OCI-LY7 (cell line): ENCODE results near the gene PDE10A. TPM values are rescaled to one million over a fixed set of nuclear protein-coding genes. Genes with fewer than 3 reads are reported as not detected.

Experiments used
- BruUV-seq: library from RNA; stranded (reverse); fragments of 400-500 nt; replicated peaks from 2 replicates; lab custom pipeline; 2021; lab: Mats Ljungman, UMichigan
- CTCF ChIA-PET: fragments of 300-600 bp; sonication (Branson Sonifier 250); formaldehyde crosslinking; loops from one replicate; lab custom pipeline; 2022; ENCODE audit warnings: antibody characterized with exemption; ENCODE audit not compliant: unreplicated experiment; lab: Charles Lee
- POLR2A ChIA-PET: fragments of 300-600 bp; sonication (Branson Sonifier 250); formaldehyde crosslinking; loops from one replicate; lab custom pipeline; 2022; ENCODE audit warnings: antibody characterized with exemption; lab: Charles Lee
- DNase-seq: peaks from one replicate; pipeline ENCODE4 v3.0.0-alpha.2; 2015; ENCODE audit warnings: low spot score
- H2AFZ ChIP-seq: fragments of 200-600 bp; sonication (generic), shearing (Covaris generic); 2 replicates; pipeline ENCODE4 v1.6.1; 2014; ENCODE audit warnings: mild to moderate bottlenecking, antibody characterized with exemption, low read length, moderate library complexity
- H3K27ac ChIP-seq: fragments of 200-600 bp; sonication (generic); 2 replicates; pipeline ENCODE4 v1.5.1; 2014; ENCODE audit warnings: mixed run types, low read depth, mild to moderate bottlenecking, moderate library complexity, low read length, inconsistent platforms; ENCODE audit not compliant: poor library complexity, severe bottlenecking
- H3K36me3 ChIP-seq: fragments of 200-600 bp; sonication (generic); 2 replicates; pipeline ENCODE4 v1.6.1; 2014; ENCODE audit warnings: mild to moderate bottlenecking, antibody characterized with exemption, low read length, moderate library complexity, mixed read lengths; ENCODE audit not compliant: insufficient read depth
- H3K4me1 ChIP-seq: fragments of 200-600 bp; sonication (generic); 2 replicates; pipeline ENCODE4 v1.5.1; 2014; ENCODE audit warnings: mild to moderate bottlenecking, low read length; ENCODE audit not compliant: insufficient read depth, poor library complexity, severe bottlenecking
- H3K4me2 ChIP-seq: fragments of 200-600 bp; sonication (generic); 2 replicates; pipeline ENCODE4 v1.6.1; 2014; ENCODE audit warnings: mild to moderate bottlenecking, low read length
- H3K4me3 ChIP-seq: fragments of 200-600 bp; sonication (generic); 2 replicates; pipeline ENCODE4 v1.5.1; 2014; ENCODE audit warnings: mild to moderate bottlenecking, low read depth, low read length; ENCODE audit not compliant: poor library complexity, severe bottlenecking
- H3K79me2 ChIP-seq: fragments of 200-600 bp; sonication (generic); 2 replicates; pipeline ENCODE4 v1.6.1; 2016; ENCODE audit warnings: low read depth, mild to moderate bottlenecking, low read length, moderate library complexity, mixed read lengths; ENCODE audit not compliant: insufficient read depth
- H3K9me2 ChIP-seq: fragments of 200-600 bp; sonication (generic); 2 replicates; pipeline ENCODE4 v1.6.1; 2016; ENCODE audit warnings: mild to moderate bottlenecking, low read length, mixed read lengths; ENCODE audit not compliant: insufficient read depth
- H3K9me3 ChIP-seq: fragments of 200-600 bp; sonication (generic); 2 replicates; pipeline ENCODE4 v1.6.1; 2014; ENCODE audit warnings: mild to moderate bottlenecking, mixed run types, low read length, mixed read lengths
- H4K20me1 ChIP-seq: fragments of 200-600 bp; sonication (generic); 2 replicates; pipeline ENCODE4 v1.6.1; 2014; ENCODE audit warnings: mild to moderate bottlenecking, antibody characterized with exemption, low read length, moderate library complexity, mixed read lengths; ENCODE audit not compliant: insufficient read depth
- CTCF ChIP-seq: fragments of 200-600 bp; sonication (generic); conservative IDR thresholded peaks from 2 replicates; pipeline ENCODE4 v1.5.1; 2014; ENCODE audit warnings: mild to moderate bottlenecking, antibody characterized with exemption, low read length, moderate library complexity, mixed read lengths
- EZH2phosphoT487 ChIP-seq: fragments of 200-600 bp; sonication (generic); IDR thresholded peaks from 2 replicates; pipeline ENCODE4 v1.6.1; 2018; ENCODE audit warnings: low read depth, borderline replicate concordance, mild to moderate bottlenecking, mixed run types, antibody characterized with exemption, low read length, moderate library complexity, mixed read lengths
- intact Hi-C: fragments of 100-400 bp; cut with micrococcal nuclease; formaldehyde crosslinking; loops from one replicate; pipeline ENCODE4 v1.10.0; 2022; ENCODE audit not compliant: unreplicated experiment
- total RNA-seq, 2 experiments: library from RNA; depleted of rRNA in 1 of 2; stranded (reverse); fragments of >200 nt in 1 of 2; shearing (Covaris generic) in 1 of 2; gene quantifications; 2 replicates each; pipeline ENCODE4 v1.2.3, GENCODE V29; 2014 to 2022

Gene PDE10A
- total RNA-seq, 2 experiments from 2014 or later: not detected

DNA sequence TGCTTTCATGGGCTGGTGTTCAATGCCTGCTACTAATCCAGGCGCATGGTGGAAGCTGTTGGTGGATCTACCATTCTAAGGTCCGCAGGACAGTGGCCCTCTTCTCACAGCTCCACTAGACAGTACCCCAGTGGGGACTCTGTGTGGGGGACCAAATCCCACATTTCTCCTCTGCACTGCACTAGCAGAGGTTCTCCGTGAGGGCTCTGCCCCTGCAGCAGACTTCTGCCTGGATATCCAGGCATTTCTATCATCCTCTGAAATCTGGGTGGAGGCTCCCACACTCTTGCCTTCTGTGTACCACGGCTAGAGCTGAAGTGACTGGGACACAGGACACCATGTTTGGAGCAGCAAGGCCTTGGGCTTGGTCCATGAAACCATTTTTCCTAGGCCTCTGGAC, 219.6 kb downstream of the PDE10A start:
- no peaks in the 10 kb centered on the region for H3K9me3 ChIP-seq
- no peak overlapping the region for H3K27ac ChIP-seq
- no peak overlapping the region for H3K4me2 ChIP-seq
- intact Hi-C loops: no loop called here
- CTCF ChIA-PET: no interaction called here
- POLR2A ChIA-PET: no interaction called here
- no peak for DNase-seq
- H3K4me1 ChIP-seq: no peaks in the 10 kb centered on the region
- H3K79me2 ChIP-seq: no peaks in the 10 kb centered on the region
- TF ChIP-seq CTCF: no peak
- no peaks in the 10 kb centered on the region for H3K36me3 ChIP-seq
- no TSS peak for BruUV-seq
- no peak overlapping the region for H3K4me3 ChIP-seq
- no peak overlapping the region for H2AFZ ChIP-seq
- H4K20me1 ChIP-seq: no peaks in the 10 kb centered on the region
- H3K9me2 ChIP-seq: no peaks in the 10 kb centered on the region

DNA sequence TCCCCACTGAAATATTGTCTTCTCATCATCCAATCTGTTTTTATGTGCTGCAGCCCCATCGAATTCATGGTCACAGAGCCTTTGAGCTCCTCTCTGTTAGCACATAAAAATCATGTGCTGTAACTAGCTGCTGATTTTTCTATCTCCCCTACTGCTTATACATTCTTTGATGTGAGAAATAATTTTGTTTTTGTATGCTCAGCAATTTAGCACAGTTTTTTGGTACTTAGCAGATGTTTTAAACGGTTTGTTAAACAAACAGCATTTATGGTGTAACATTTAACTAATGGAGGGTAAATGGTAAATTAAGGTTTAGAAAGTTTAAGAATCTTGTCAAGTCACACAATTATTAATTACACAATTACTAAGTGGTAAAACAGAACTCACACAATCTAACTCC, 221.9 kb downstream of the PDE10A start:
- ChIA-PET POLR2A (interaction anchor here (0.9 kb wide), 1 partner anchor 192 kb away, joined by 3 read pairs; no protein-coding TSS in a partner anchor), CTCF (no interaction called here)
- intact Hi-C loops: loop anchor here (2.0 kb wide), 1 partner anchor 410 kb away; no protein-coding TSS in a partner anchor
- no peak for DNase-seq
- Histone ChIP-seq H2AFZ (no peak overlapping the region), H3K36me3 (no peaks in the 10 kb centered on the region), H3K9me3 (no peaks in the 10 kb centered on the region), H3K27ac (no peak overlapping the region), H3K4me3 (no peak overlapping the region), H3K4me2 (no peak overlapping the region), H3K9me2 (no peaks in the 10 kb centered on the region), H3K79me2 (no peaks in the 10 kb centered on the region), H3K4me1 (no peaks in the 10 kb centered on the region), H4K20me1 (no peaks in the 10 kb centered on the region)
- TF ChIP-seq CTCF: no peak
- TF ChIP-seq EZH2phosphoT487: no peak
- no TSS peak for BruUV-seq

GRCh38 chr6:165439928-165440554, 223.0 kb downstream of the PDE10A start:
- ChIA-PET CTCF (no interaction called here), POLR2A (interaction anchor here (0.7 to 0.9 kb wide), 2 partner anchors 21 to 193 kb away, joined by 3 read pairs; no protein-coding TSS in a partner anchor)
- intact Hi-C loops: loop anchor here (2.0 kb wide), 1 partner anchor 411 kb away; no protein-coding TSS in a partner anchor

More at GRCh38 chr6:165439928-165440554, 223.0 kb downstream of the PDE10A start:
- no peaks in the 10 kb centered on the region for H3K36me3 ChIP-seq
- no peak overlapping the region for H3K4me3 ChIP-seq
- H3K27ac ChIP-seq: no peak overlapping the region
- no peaks in the 10 kb centered on the region for H3K9me3 ChIP-seq
- H3K9me2 ChIP-seq: no peaks in the 10 kb centered on the region
- no peak overlapping the region for H3K4me2 ChIP-seq
- no TSS peak for BruUV-seq
- TF ChIP-seq CTCF: peak; percentile 78
- TF ChIP-seq EZH2phosphoT487: no peak
- H3K79me2 ChIP-seq: no peaks in the 10 kb centered on the region
- DNase-seq: peak; percentile 4
- H4K20me1 ChIP-seq: no peaks in the 10 kb centered on the region
- H3K4me1 ChIP-seq: no peaks in the 10 kb centered on the region
- no peak overlapping the region for H2AFZ ChIP-seq
